OCI-LY1 (cell line): Measurements from ENCODE around the gene TOR2A.

Experiments used
- H2AFZ ChIP-seq: fragments of 200-600 bp; sonication (generic), shearing (Covaris generic); 2 replicates; pipeline ENCODE4 v1.6.0; 2014; ENCODE audit warnings: antibody characterized with exemption, mild to moderate bottlenecking, low read length
- H3F3A ChIP-seq: fragments of 200-600 bp; sonication (generic), shearing (Covaris generic); 2 replicates; pipeline ENCODE4 v1.6.0; 2014; ENCODE audit warnings: mild to moderate bottlenecking, antibody characterized with exemption, low read length, moderate library complexity; ENCODE audit not compliant: insufficient read depth
- H3K27ac ChIP-seq: fragments of 200-600 bp; sonication (generic); 2 replicates; pipeline ENCODE4 v1.5.1; 2014; ENCODE audit warnings: low read length, mixed run types, mild to moderate bottlenecking, low read depth; ENCODE audit not compliant: poor library complexity, severe bottlenecking
- H3K27me3 ChIP-seq: fragments of 200-600 bp; sonication (generic); 2 replicates; pipeline ENCODE4 v1.6.0; 2014; ENCODE audit warnings: antibody characterized with exemption, mild to moderate bottlenecking, low read length, moderate library complexity; ENCODE audit not compliant: insufficient read depth
- H3K36me3 ChIP-seq: fragments of 200-600 bp; sonication (generic); 2 replicates; pipeline ENCODE4 v1.6.1; 2014; ENCODE audit warnings: mild to moderate bottlenecking, antibody characterized with exemption, low read length, moderate library complexity, mixed read lengths; ENCODE audit not compliant: insufficient read depth
- H3K4me1 ChIP-seq: fragments of 200-600 bp; sonication (generic); 2 replicates; pipeline ENCODE4 v1.5.1; 2014; ENCODE audit warnings: mild to moderate bottlenecking, low read length, moderate library complexity; ENCODE audit not compliant: insufficient read depth, severe bottlenecking
- H3K4me2 ChIP-seq: fragments of 200-600 bp; sonication (generic), shearing (Covaris generic); 2 replicates; pipeline ENCODE4 v1.6.1; 2014; ENCODE audit warnings: low read length
- H3K4me3 ChIP-seq: fragments of 200-600 bp; sonication (generic); 2 replicates; pipeline ENCODE4 v1.5.1; 2014; ENCODE audit warnings: low read length, low read depth, mild to moderate bottlenecking, mixed read lengths; ENCODE audit not compliant: poor library complexity, severe bottlenecking
- H3K79me2 ChIP-seq: fragments of 200-600 bp; shearing (Covaris generic); 2 replicates; pipeline ENCODE4 v1.6.1; 2016; ENCODE audit warnings: mixed run types, low read length, mixed read lengths; ENCODE audit not compliant: insufficient read depth
- H3K9ac ChIP-seq: fragments of 200-600 bp; sonication (generic), shearing (Covaris generic); 2 replicates; pipeline ENCODE4 v1.6.1; 2014; ENCODE audit warnings: mild to moderate bottlenecking, low read length, mixed read lengths
- H3K9me2 ChIP-seq: fragments of 200-600 bp; sonication (generic), shearing (Covaris generic); 2 replicates; pipeline ENCODE4 v1.6.1; 2014; ENCODE audit warnings: low read depth, mild to moderate bottlenecking, low read length, mixed read lengths
- H3K9me3 ChIP-seq: fragments of 200-600 bp; shearing (Covaris generic); 2 replicates; pipeline ENCODE4 v1.6.1; 2014; ENCODE audit warnings: low read length, mixed read lengths
- H4K20me1 ChIP-seq: fragments of 200-600 bp; sonication (generic), shearing (Covaris generic); 2 replicates; pipeline ENCODE4 v1.6.0; 2016; ENCODE audit warnings: mild to moderate bottlenecking, low read length; ENCODE audit not compliant: insufficient read depth
- EZH2 ChIP-seq: fragments of 200-600 bp; sonication (generic), shearing (Covaris generic); IDR thresholded peaks from 2 replicates; pipeline ENCODE4 v1.8.0; 2017; ENCODE audit warnings: borderline replicate concordance, mixed run types, mild to moderate bottlenecking, antibody characterized with exemption, low read length, moderate library complexity, mixed read lengths
- TF ChIP-seq, protein P1 (sequence below): fragments of 200-600 bp; sonication (generic), shearing (Covaris generic); IDR thresholded peaks from 2 replicates; pipeline ENCODE4 v1.5.1; 2017; ENCODE audit warnings: mild to moderate bottlenecking, antibody characterized with exemption, low read length, moderate library complexity, mixed read lengths

The TOR2A gene

DNA sequence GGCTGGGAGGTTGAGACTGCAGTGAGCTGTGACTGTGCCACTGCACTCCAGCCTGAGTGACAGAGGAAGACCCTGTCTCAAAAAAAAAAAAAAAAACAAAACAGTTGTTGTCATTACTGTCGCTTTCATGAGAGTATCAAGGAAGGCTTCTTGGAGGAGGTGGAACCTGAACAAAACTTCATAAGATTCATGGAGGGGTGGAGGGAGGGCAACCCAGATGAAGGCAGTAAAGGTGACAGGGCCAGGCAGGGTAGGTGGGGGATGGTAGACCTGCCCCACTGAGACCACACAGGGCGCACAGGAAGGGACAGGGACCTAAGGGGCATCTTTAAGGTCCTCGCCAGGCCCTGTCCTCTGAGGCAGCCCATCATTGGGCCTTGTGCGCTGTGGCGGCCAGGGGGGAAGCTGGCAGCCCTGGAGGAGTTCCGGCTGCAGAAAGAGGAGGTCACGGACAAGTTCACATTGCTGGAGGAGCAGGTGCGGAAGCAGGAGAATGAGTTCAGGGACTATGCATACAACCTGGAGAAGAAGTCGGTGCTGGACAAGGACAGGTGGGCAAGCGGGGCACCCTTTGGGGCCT is 24.8 kb downstream of the TOR2A start:
- no peaks in the 10 kb centered on the region for H4K20me1 ChIP-seq

DNA sequence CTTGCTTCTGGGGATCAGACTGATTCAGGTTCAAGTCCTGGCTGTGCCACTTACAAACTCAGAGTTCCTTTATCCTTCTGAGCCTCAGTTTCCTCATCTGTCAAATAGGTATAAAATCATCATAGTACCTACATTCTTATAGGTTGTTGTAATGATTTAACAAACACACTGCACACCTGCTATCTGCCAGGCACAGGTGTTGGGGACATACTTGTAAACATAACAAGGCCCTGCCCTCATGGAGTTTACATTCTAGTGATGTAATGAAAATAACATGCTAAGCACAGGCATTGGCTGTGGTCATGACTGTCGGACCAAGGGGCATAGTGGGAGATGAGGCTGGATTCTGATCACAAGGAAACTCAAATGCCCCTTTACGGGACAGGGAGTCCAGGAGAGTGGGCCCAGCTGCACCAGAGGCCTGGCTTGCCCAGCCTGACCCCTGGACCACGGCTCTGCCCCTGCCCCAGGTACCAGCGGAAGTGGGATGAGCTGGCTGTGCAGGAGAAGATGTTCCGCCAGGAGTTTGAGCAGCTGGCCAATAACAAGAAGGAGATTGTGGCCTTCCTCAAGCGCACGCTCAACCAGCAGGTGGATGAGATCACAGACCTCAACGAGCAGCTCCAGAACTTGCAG is 26.0 kb downstream of the TOR2A start:
- no peak overlapping the region for H3K9ac ChIP-seq
- no peaks in the 10 kb centered on the region for H3F3A ChIP-seq
- TF ChIP-seq, protein P1, sequence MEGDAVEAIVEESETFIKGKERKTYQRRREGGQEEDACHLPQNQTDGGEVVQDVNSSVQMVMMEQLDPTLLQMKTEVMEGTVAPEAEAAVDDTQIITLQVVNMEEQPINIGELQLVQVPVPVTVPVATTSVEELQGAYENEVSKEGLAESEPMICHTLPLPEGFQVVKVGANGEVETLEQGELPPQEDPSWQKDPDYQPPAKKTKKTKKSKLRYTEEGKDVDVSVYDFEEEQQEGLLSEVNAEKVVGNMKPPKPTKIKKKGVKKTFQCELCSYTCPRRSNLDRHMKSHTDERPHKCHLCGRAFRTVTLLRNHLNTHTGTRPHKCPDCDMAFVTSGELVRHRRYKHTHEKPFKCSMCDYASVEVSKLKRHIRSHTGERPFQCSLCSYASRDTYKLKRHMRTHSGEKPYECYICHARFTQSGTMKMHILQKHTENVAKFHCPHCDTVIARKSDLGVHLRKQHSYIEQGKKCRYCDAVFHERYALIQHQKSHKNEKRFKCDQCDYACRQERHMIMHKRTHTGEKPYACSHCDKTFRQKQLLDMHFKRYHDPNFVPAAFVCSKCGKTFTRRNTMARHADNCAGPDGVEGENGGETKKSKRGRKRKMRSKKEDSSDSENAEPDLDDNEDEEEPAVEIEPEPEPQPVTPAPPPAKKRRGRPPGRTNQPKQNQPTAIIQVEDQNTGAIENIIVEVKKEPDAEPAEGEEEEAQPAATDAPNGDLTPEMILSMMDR = no peak
- TF ChIP-seq EZH2 = no peak
- no peaks in the 10 kb centered on the region for H3K4me1 ChIP-seq
- H4K20me1 ChIP-seq = no peaks in the 10 kb centered on the region
- H3K79me2 ChIP-seq = no peaks in the 10 kb centered on the region
- H3K9me3 ChIP-seq = no peaks in the 10 kb centered on the region
- no peak overlapping the region for H3K4me3 ChIP-seq
- 0 out of 2 replicates have a peak, but pooled peaks cover 4% of the 10 kb centered on the region for H3K27me3 ChIP-seq
- H3K9me2 ChIP-seq = no peaks in the 10 kb centered on the region
- no peak overlapping the region for H3K27ac ChIP-seq
- H2AFZ ChIP-seq = no peak overlapping the region
- H3K4me2 ChIP-seq = no peak overlapping the region
- H3K36me3 ChIP-seq = no peaks in the 10 kb centered on the region

More for the DNA sequence above, 24.8 kb downstream of the TOR2A start:
- no peaks in the 10 kb centered on the region for H3F3A ChIP-seq
- TF ChIP-seq, protein P1 = no peak
- no peak for TF ChIP-seq EZH2
- no peaks in the 10 kb centered on the region for H3K9me2 ChIP-seq
- no peak overlapping the region for H3K4me3 ChIP-seq
- H3K4me2 ChIP-seq = no peak overlapping the region
- H3K9ac ChIP-seq = no peak overlapping the region
- no peak overlapping the region for H3K27ac ChIP-seq
- H2AFZ ChIP-seq = no peak overlapping the region
- H3K79me2 ChIP-seq = no peaks in the 10 kb centered on the region
- H3K9me3 ChIP-seq = no peaks in the 10 kb centered on the region
- H3K36me3 ChIP-seq = no peaks in the 10 kb centered on the region
- no peaks in the 10 kb centered on the region for H3K4me1 ChIP-seq
- 0 out of 2 replicates have a peak, but pooled peaks cover under 1% of the 10 kb centered on the region for H3K27me3 ChIP-seq

DNA sequence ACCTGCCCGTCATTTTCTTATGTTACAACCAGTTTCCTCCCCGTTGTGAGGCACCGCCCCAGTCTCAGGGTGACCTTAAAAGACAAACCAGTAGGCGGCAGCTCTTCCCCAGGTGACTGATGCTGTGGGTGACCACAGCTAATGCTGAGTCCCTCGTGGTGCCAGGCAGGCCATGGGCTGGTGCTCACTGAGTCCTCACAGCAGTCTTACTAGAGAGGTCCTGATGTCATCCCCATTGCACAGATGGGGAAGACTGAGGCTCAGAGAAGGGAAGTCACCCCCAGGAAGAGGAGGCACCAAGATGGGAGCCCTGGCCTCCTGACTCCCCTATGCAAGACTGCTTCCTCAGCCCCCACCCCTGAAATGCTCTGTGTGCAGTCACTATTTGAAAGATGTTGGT is 27.3 kb downstream of the TOR2A start:
- TF ChIP-seq, protein P1 = peak; percentile 46; the same call in 1 of the 2 replicates
- TF ChIP-seq EZH2 = no peak
- Histone ChIP-seq H3K36me3 (no peaks in the 10 kb centered on the region), H3K79me2 (no peaks in the 10 kb centered on the region), H3F3A (no peaks in the 10 kb centered on the region), H3K9me3 (no peaks in the 10 kb centered on the region), H3K4me2 (no peak overlapping the region), H3K4me3 (no peak overlapping the region), H3K4me1 (no peaks in the 10 kb centered on the region), H4K20me1 (no peaks in the 10 kb centered on the region), H2AFZ (no peak overlapping the region), H3K27me3 (0 out of 2 replicates have a peak, but pooled peaks cover 4% of the 10 kb centered on the region), H3K9ac (no peak overlapping the region), H3K9me2 (no peaks in the 10 kb centered on the region), H3K27ac (no peak overlapping the region)
